Osteoblast (primary cell): ENCODE measurements around the gene PARD3. TPM values are rescaled to one million over a fixed set of nuclear protein-coding genes. Genes with fewer than 3 reads are reported as not detected.

Experiments
- DNase-seq: peaks from one replicate; pipeline ENCODE4 v3.0.0; 2011; ENCODE audit warnings: low spot score, mixed read lengths; ENCODE audit not compliant: insufficient read length; ENCODE audit errors: missing footprints
- H2AFZ ChIP-seq: 2 replicates; pipeline ENCODE4 v1.6.0; 2011; ENCODE audit warnings: mild to moderate bottlenecking, low read length
- H3K27ac ChIP-seq: 2 replicates; pipeline ENCODE4 v1.5.1; 2011; ENCODE audit warnings: mild to moderate bottlenecking, low read depth, low read length, moderate library complexity
- H3K27me3 ChIP-seq: 2 replicates; pipeline ENCODE4 v1.6.0; 2012; ENCODE audit warnings: mild to moderate bottlenecking, control low read depth, inconsistent platforms, low read length, moderate library complexity; ENCODE audit not compliant: insufficient read depth
- H3K36me3 ChIP-seq: 2 replicates; pipeline ENCODE4 v1.5.1; 2011; ENCODE audit warnings: mild to moderate bottlenecking, low read length, control low read depth, moderate library complexity; ENCODE audit not compliant: insufficient read depth
- H3K4me1 ChIP-seq: 2 replicates; pipeline ENCODE4 v1.5.1; 2011; ENCODE audit warnings: mild to moderate bottlenecking, low read length, control low read depth, moderate library complexity; ENCODE audit not compliant: insufficient read depth
- H3K4me2 ChIP-seq: 2 replicates; pipeline ENCODE4 v1.6.0; 2011; ENCODE audit warnings: mild to moderate bottlenecking, low read length; ENCODE audit not compliant: insufficient read depth
- H3K4me3 ChIP-seq: fragments of 200-600 bp; sonication (generic); 3 replicates; pipeline ENCODE4 v1.5.1; 2012; ENCODE audit warnings: mild to moderate bottlenecking, low read length, inconsistent platforms; ENCODE audit not compliant: insufficient read depth
- H3K79me2 ChIP-seq: 2 replicates; pipeline ENCODE4 v1.6.0; 2012; ENCODE audit warnings: mild to moderate bottlenecking, low read length, control low read depth, inconsistent platforms; ENCODE audit not compliant: insufficient read depth
- H3K9me3 ChIP-seq: 2 replicates; pipeline ENCODE4 v1.5.1; 2011; ENCODE audit warnings: low read depth, low read length, control low read depth
- H4K20me1 ChIP-seq: 2 replicates; pipeline ENCODE4 v1.6.0; 2012; ENCODE audit warnings: mild to moderate bottlenecking, low read length, control low read depth; ENCODE audit not compliant: insufficient read depth
- total RNA-seq: library from RNA; depleted of rRNA; stranded (reverse); fragments of >200 nt; gene quantifications from 2 replicates; pipeline ENCODE4 v1.2.3, GENCODE V29; 2012
- TF ChIP-seq, protein P1 (sequence below): IDR thresholded peaks from 2 replicates; pipeline ENCODE4 v1.5.1; 2011; ENCODE audit warnings: mild to moderate bottlenecking, low read depth, low read length, moderate library complexity; ENCODE audit errors: extremely low read depth

The PARD3 gene
- total RNA-seq, 1 donor: 71.7 TPM

DNA sequence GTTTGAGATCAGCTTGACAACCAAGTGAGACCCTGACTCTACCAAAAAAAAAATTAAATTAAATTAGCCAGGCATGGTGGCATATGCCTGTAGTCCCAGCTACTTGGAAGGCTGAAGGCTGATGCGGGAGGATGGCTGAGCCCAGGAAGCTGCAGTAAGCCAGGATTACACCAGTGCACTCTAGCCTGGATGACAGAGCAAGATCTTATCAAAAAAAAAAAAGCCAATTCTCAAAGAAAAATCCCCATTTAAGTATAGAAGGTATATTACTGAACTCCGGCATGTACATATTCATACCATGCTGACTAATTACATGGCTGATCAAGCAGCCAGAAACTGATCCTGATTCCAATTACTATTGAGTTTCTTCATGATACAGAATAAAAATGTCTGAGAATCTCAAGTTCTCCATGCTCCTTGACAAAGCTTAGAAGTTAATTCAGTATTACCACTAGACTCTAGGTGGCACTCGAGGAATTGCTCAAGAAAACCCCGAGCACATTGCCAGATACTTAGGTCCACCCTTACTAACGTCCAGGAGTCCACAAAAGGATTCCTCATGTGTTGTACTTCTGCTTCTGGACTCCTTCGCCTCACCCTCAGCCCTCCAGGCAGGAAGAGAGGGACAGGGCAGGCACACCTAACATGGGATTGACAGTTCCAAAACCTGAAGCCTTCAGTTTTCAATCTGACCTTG, 148.9 kb downstream of the PARD3 start:
- Histone ChIP-seq H3K4me2 (peak overlapping the region; percentile 76), H3K4me1 (peaks cover 9% of the 10 kb centered on the region), H3K27ac (no peak overlapping the region), H2AFZ (no peak overlapping the region), H3K9me3 (no peaks in the 10 kb centered on the region), H3K36me3 (no peaks in the 10 kb centered on the region), H3K79me2 (peaks cover 4% of the 10 kb centered on the region), H3K4me3 (no peak overlapping the region), H4K20me1 (peaks cover 8% of the 10 kb centered on the region), H3K27me3 (no peaks in the 10 kb centered on the region)
- TF ChIP-seq, protein P1, sequence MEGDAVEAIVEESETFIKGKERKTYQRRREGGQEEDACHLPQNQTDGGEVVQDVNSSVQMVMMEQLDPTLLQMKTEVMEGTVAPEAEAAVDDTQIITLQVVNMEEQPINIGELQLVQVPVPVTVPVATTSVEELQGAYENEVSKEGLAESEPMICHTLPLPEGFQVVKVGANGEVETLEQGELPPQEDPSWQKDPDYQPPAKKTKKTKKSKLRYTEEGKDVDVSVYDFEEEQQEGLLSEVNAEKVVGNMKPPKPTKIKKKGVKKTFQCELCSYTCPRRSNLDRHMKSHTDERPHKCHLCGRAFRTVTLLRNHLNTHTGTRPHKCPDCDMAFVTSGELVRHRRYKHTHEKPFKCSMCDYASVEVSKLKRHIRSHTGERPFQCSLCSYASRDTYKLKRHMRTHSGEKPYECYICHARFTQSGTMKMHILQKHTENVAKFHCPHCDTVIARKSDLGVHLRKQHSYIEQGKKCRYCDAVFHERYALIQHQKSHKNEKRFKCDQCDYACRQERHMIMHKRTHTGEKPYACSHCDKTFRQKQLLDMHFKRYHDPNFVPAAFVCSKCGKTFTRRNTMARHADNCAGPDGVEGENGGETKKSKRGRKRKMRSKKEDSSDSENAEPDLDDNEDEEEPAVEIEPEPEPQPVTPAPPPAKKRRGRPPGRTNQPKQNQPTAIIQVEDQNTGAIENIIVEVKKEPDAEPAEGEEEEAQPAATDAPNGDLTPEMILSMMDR: peak; percentile 79
- DNase-seq: peak; percentile 90

- Histone ChIP-seq H3K9me3 (no peaks in the 10 kb centered on the region), H2AFZ (no peak overlapping the region), H3K36me3 (no peaks in the 10 kb centered on the region), H3K27ac (no peak overlapping the region), H3K79me2 (no peaks in the 10 kb centered on the region), H3K4me2 (no peak overlapping the region), H4K20me1 (peaks cover 7% of the 10 kb centered on the region), H3K4me3 (no peak overlapping the region), H3K27me3 (no peaks in the 10 kb centered on the region), H3K4me1 (peaks cover 9% of the 10 kb centered on the region)
- TF ChIP-seq, protein P1: no peak
- no peak for DNase-seq
Measured at GRCh38 chr10:34664706-34665105, 150.4 kb downstream of the PARD3 start.

DNA sequence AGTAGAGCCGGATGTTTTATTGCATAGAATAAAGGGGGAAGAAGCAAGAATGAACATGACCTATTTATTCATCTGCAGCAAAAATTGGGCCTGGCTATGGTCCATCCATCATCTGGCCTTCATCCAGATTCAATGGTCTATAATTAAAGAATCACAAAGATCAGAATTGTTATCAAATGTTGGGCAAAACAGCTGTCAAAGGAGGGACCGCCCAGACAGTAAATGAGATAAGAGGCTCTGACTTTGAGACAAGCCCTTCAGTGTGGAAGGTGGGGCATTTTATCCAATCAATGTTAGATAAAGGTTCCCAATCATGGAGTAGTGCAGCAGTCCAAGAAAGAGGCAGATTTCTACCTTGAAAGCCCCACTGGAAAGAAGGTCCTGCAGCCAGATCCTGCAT, 153.5 kb downstream of the PARD3 start:
- H3K27me3 ChIP-seq: no peaks in the 10 kb centered on the region
- no peak overlapping the region for H3K4me3 ChIP-seq
- no peak for DNase-seq
- no peaks in the 10 kb centered on the region for H3K36me3 ChIP-seq
- H3K27ac ChIP-seq: no peak overlapping the region
- TF ChIP-seq, protein P1: no peak
- peaks cover 7% of the 10 kb centered on the region for H4K20me1 ChIP-seq
- no peak overlapping the region for H3K4me2 ChIP-seq
- no peaks in the 10 kb centered on the region for H3K9me3 ChIP-seq
- H3K79me2 ChIP-seq: no peaks in the 10 kb centered on the region
- H3K4me1 ChIP-seq: peaks cover 9% of the 10 kb centered on the region
- H2AFZ ChIP-seq: no peak overlapping the region

DNA sequence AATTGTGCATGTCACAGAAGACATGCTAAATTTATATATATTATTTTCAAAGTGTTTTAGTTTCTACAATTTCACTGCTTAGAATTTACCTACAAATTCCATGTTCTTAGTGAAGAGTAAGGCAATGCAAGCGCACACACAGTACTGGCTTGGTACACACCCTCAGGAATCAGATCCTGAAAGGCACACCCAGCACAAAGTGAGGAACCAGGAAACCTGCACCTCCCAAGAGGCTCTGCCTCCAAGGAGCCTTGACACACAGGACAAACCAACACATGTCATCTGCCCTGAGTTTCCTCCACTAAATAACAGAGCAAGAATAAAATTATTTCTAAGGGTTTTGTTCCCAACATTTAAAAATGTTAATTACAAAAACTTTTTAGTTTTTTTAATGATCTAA, 156.2 kb downstream of the PARD3 start:
- Histone ChIP-seq H3K27me3 (no peaks in the 10 kb centered on the region), H3K36me3 (no peaks in the 10 kb centered on the region), H4K20me1 (peaks cover 3% of the 10 kb centered on the region), H2AFZ (no peak overlapping the region), H3K9me3 (no peaks in the 10 kb centered on the region), H3K4me2 (no peak overlapping the region), H3K79me2 (peaks cover 8% of the 10 kb centered on the region), H3K4me1 (peaks cover 13% of the 10 kb centered on the region), H3K4me3 (no peak overlapping the region), H3K27ac (no peak overlapping the region)
- DNase-seq: no peak
- TF ChIP-seq, protein P1: no peak
